Right forelimb (tissue), 1 donor: ENCODE results near the gene PRTN3.
"Not testable (repeated sequence)": the region's sequence is repeated elsewhere in the genome, so short reads cannot be mapped to it uniquely, and the experiment has no call there.

Source experiments
- DNase-seq: peaks from one replicate; pipeline ENCODE4 v3.0.0-alpha.2; 2018

The PRTN3 gene

GRCh38 chr19:816500-816857 is 24.3 kb upstream of the PRTN3 start:
- DNase-seq: no peak

GRCh38 chr19:820212-820611 is 20.6 kb upstream of the PRTN3 start:
- DNase-seq: not testable (repeated sequence)

GRCh38 chr19:821231-821824 is 19.5 kb upstream of the PRTN3 start:
- DNase-seq: no peak

- no peak for DNase-seq
These were observed 18.8 kb upstream of the PRTN3 start, which contains the start of gene PLPPR3 for GRCh38 chr19:821825-822503. TSS of gene PLPPR3 (minus strand) at chr19:821955. CDS start at chr19:821559, 396 bp downstream.

GRCh38 chr19:823565-824121 is 17.2 kb upstream of the PRTN3 start:
- DNase-seq: no peak

- DNase-seq: no peak
These were observed 15.9 kb upstream of the PRTN3 start for GRCh38 chr19:824885-825284.

- no peak for DNase-seq
These were observed 14.7 kb upstream of the PRTN3 start for GRCh38 chr19:825897-826644.

- no peak for DNase-seq
These were observed 13.5 kb upstream of the PRTN3 start for GRCh38 chr19:827314-827709.

GRCh38 chr19:827710-828321 is 13.0 kb upstream of the PRTN3 start, which contains the start of gene AZU1:
TSS of gene AZU1 (plus strand) at chr19:827837. CDS start at chr19:827847, 10 bp downstream.
- no peak for DNase-seq

GRCh38 chr19:829129-829758 is 11.6 kb upstream of the PRTN3 start:
- no peak for DNase-seq

GRCh38 chr19:831407-832369 is 9.1 kb upstream of the PRTN3 start:
- DNase-seq: no peak

GRCh38 chr19:834216-834615 is 6.6 kb upstream of the PRTN3 start:
- DNase-seq: no peak

- no peak for DNase-seq
These were observed 5.5 kb upstream of the PRTN3 start for GRCh38 chr19:835210-835810.

GRCh38 chr19:842802-843179 is 2.0 kb downstream of the PRTN3 start:
- not testable (repeated sequence) for DNase-seq

- DNase-seq: no peak
These were observed 2.5 kb downstream of the PRTN3 start for GRCh38 chr19:843180-843835.

GRCh38 chr19:843836-844545 is 3.2 kb downstream of the PRTN3 start:
- DNase-seq: no peak

GRCh38 chr19:844546-844971 is 3.8 kb downstream of the PRTN3 start:
- DNase-seq: no peak

- DNase-seq: no peak
These were observed 5.1 kb downstream of the PRTN3 start for GRCh38 chr19:845707-846521.

GRCh38 chr19:848386-848921 is 7.7 kb downstream of the PRTN3 start:
- no peak for DNase-seq
